ENCODE results near the gene DAND5. TPM values are rescaled to one million over a fixed set of nuclear protein-coding genes. Genes with fewer than 3 reads are reported as not detected.

The DAND5 gene
- total RNA-seq, 3 donors from 2014 or later (not counting 1 experiment from before 2014, with no cell fraction given): not detected

- DNase-seq (no peak), ATAC-seq (no peak)
- peaks cover 0 to 25% of the 10 kb centered on the region in 2 donors for H3K27me3 Mint-ChIP-seq (ENCODE audit: low read depth in 2 of 2)
- Histone ChIP-seq H3K27ac (ENCODE audit: low read length) (no peak overlapping the region), H3K4me1 (ENCODE audit: control insufficient read depth, insufficient read depth, low read length) (peaks cover 9% of the 10 kb centered on the region), H3K9me3 (ENCODE audit: control insufficient read depth, insufficient read depth, low read length) (no peaks in the 10 kb centered on the region), H3K4me3 (ENCODE audit: low read length) (no peak overlapping the region), H3K27me3 (ENCODE audit: control insufficient read depth, insufficient read depth, low read length) (peaks cover 5% of the 10 kb centered on the region), H3K36me3 (ENCODE audit: control insufficient read depth, insufficient read depth, low read length) (no peaks in the 10 kb centered on the region)
- WGBS (ENCODE audit: insufficient coverage): 95% methylated on average over 5 of the region's 5 CpGs
- no peaks in the 10 kb centered on the region for H3K36me3 Mint-ChIP-seq
- peaks cover 6 to 16% of the 10 kb centered on the region in 2 donors for H3K4me1 Mint-ChIP-seq
- no peak overlapping the region for H3K4me3 Mint-ChIP-seq
- TF ChIP-seq CTCF (IDR thresholded peaks at IDR 0.05): no peak
- intact Hi-C loops (cut with micrococcal nuclease): no loop called here
- H3K27ac Mint-ChIP-seq: no peak overlapping the region
- no peaks in the 10 kb centered on the region for H3K9me3 Mint-ChIP-seq
These were observed 21.9 kb downstream of the DAND5 start for GRCh38 chr19:12991296-12991695.

- no peaks in the 10 kb centered on the region for H3K36me3 ChIP-seq (ENCODE audit: control insufficient read depth, insufficient read depth, low read length)
- Mint-ChIP-seq H3K4me1 (peaks cover 6 to 11% of the 10 kb centered on the region in 2 donors), H3K4me3 (no peak overlapping the region), H3K27me3 (ENCODE audit: low read depth in 2 of 2) (peaks cover 8 to 28% of the 10 kb centered on the region in 2 donors), H3K36me3 (no peaks in the 10 kb centered on the region), H3K9me3 (no peaks in the 10 kb centered on the region), H3K27ac (no peak overlapping the region)
- no peak overlapping the region for H3K4me3 ChIP-seq (ENCODE audit: low read length)
- peaks cover 5% of the 10 kb centered on the region for H3K27me3 ChIP-seq (ENCODE audit: control insufficient read depth, insufficient read depth, low read length)
- ATAC-seq (no peak), DNase-seq (no peak)
- no peak for TF ChIP-seq CTCF (IDR thresholded peaks at IDR 0.05)
- intact Hi-C loops (cut with micrococcal nuclease): no loop called here
- H3K9me3 ChIP-seq (ENCODE audit: control insufficient read depth, insufficient read depth, low read length): no peaks in the 10 kb centered on the region
- 95% methylated on average over 11 of the region's 11 CpGs for WGBS (ENCODE audit: insufficient coverage)
- H3K27ac ChIP-seq (ENCODE audit: low read length): no peak overlapping the region
- peaks cover 12% of the 10 kb centered on the region for H3K4me1 ChIP-seq (ENCODE audit: control insufficient read depth, insufficient read depth, low read length)
These were observed 23.4 kb downstream of the DAND5 start for GRCh38 chr19:12992729-12993128.

GRCh38 chr19:12993562-12993961 lies 24.2 kb downstream of the DAND5 start:
- Mint-ChIP-seq H3K4me3 (no peak overlapping the region), H3K27ac (no peak overlapping the region), H3K4me1 (peaks cover 6 to 11% of the 10 kb centered on the region in 2 donors), H3K36me3 (no peaks in the 10 kb centered on the region), H3K9me3 (no peaks in the 10 kb centered on the region), H3K27me3 (ENCODE audit: low read depth in 2 of 2) (peaks cover 10 to 33% of the 10 kb centered on the region in 2 donors)
- no peaks in the 10 kb centered on the region for H3K9me3 ChIP-seq (ENCODE audit: control insufficient read depth, insufficient read depth, low read length)
- DNase-seq (no peak), ATAC-seq (no peak)
- H3K27ac ChIP-seq (ENCODE audit: low read length): no peak overlapping the region
- H3K27me3 ChIP-seq (ENCODE audit: control insufficient read depth, insufficient read depth, low read length): peaks cover 5% of the 10 kb centered on the region
- intact Hi-C loops (cut with micrococcal nuclease): no loop called here
- no peak for TF ChIP-seq CTCF (IDR thresholded peaks at IDR 0.05)
- 95% methylated on average over 7 of the region's 7 CpGs for WGBS (ENCODE audit: insufficient coverage)
- H3K36me3 ChIP-seq (ENCODE audit: control insufficient read depth, insufficient read depth, low read length): no peaks in the 10 kb centered on the region
- H3K4me1 ChIP-seq (ENCODE audit: control insufficient read depth, insufficient read depth, low read length): peaks cover 12% of the 10 kb centered on the region
- H3K4me3 ChIP-seq (ENCODE audit: low read length): no peak overlapping the region
